Measurements from ENCODE around the gene OR51B2.

DNA sequence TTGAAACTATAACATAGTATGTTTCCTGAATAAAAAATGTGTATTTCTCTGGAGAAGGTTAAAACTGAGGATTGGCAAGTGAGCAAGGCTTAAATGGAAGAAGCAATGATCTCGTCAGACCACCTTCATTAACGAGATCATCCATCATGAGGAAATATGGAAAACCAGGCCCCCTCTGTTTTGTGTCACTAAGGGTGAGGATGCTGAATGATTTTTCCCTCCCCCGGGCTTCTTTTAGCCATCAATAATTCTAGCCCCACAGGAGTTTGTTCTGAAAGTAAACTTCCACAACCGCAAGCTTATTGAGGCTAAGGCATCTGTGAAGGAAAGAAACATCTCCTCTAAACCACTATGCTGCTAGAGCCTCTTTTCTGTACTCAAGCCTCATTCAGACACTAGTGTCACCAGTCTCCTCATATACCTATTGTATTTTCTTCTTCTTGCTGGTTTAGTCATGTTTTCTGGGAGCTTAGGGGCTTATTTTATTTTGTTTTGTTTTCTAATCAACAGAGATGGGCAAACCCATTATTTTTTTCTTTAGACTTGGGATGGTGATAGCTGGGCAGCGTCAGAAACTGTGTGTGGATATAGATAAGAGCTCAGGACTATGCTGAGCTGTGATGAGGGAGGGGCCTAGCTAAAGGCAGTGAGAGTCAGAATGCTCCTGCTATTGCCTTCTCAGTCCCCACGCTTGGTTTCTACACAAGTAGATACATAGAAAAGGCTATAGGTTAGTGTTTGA lies 48.6 kb downstream of the OR51B2 start:
- TF ChIP-seq PATZ1 (CRISPR knock-in tag; IDR thresholded peaks at IDR 0.05; ENCODE audit: borderline replicate concordance) (no peak), TCF4 (CRISPR knock-in tag; IDR thresholded peaks at IDR 0.05; ENCODE audit: borderline replicate concordance) (no peak), RARB (CRISPR knock-in tag; IDR thresholded peaks at IDR 0.05) (no peak)

Measured in SK-N-SH treated with all-trans-retinoic acid at 6 μM for 48 hours (cell line).